Glomerular visceral epithelial cell (primary cell): ENCODE measurements around the gene TUNAR.

ENCODE experiments used
- DNase-seq: peaks from one replicate; pipeline ENCODE4 v3.0.0-alpha.2; 2016; ENCODE audit errors: extremely low spot score

Gene TUNAR

DNA sequence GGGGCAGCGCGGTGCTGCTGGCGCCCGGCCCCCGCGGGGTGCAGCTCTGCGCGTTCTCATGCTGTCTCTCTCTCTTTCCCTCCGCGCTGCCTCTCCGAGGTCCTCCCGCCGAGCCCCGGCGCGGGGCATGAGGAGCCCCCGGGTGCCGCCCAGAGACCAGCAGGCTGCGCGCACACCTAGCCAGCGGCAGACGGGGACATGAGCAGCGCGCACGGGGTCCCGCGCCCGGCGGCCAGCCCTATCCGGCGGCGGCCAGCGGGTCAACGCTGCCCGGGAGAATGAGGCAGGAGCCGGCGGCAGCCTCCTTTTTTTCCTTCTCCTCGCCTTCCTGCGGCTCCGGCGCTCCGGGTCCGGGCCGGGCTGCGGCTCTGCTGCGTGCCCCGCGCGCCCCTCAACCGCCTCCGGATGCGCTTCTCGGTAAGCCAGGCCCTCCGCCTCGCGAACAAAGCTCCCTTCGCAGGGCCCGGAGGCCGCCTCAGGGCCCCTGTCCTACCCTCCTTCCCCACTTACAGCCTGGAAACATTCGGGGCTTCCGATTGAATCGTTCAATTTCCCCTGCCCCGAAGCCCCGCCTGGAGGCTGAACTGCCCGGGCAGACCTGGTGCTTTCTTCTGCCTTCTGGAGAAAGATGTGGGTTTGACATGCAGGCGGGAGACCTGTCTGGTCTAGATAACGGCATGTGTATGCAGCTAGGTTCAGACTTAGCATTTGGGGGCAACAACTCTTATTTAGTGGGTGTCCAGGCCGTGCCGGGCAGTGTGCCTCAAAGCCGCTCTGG, at the start of gene TUNAR:
Gene TUNAR (plus strand): TSS at position 72 of the 778 bp plus-strand sequence.
- DNase-seq = no peak

DNA sequence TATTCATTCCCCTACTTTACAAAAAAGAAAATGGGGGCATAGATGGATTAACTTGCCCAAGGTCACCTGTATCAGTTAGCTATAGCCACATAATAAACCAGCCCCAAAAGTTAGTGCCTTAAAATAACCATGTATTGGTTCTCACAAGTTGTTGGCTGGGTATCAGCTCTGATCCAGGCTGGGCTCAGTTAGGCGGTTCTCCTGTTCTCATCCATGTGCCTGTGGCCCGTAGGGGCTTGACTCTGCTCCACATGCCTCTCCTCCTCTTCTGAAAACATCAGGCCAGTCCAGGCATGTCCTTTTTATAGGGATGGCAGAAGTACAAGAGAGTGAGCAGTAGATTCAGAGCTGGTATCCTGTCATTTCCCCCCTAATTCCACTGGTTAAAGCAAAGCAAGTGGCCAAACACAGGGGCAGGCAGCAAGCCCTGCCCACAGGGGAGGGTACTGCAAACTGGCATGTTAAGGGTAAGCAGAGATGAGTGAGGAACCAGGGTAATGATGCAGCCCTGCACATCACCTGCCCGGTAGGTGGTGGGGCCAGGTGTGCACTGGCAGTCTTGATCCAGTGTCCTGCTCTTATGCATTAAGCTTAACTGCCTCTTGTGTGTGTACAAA, 47.9 kb upstream of the TUNAR start:
- DNase-seq = no peak

DNA sequence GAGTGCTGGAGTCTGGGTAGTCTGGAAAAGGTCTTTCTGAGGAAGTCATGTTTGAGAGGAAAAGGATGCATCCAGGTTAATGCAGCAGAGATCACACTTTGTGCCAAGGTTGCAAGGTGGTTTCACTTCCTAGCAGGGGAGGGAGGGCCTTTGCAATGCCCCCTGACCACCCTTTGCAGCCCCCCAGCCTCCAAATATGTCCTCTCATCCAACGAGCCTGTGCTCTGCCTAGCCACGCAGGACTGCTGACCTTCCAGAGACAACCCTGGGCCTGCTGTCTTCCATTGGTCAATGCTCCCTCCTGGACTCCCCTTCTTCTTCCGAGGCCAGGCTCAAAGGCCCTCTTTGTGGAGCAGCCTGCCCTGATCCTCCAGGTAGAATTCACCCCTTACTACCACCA, 47.3 kb upstream of the TUNAR start:
- no peak for DNase-seq

DNA sequence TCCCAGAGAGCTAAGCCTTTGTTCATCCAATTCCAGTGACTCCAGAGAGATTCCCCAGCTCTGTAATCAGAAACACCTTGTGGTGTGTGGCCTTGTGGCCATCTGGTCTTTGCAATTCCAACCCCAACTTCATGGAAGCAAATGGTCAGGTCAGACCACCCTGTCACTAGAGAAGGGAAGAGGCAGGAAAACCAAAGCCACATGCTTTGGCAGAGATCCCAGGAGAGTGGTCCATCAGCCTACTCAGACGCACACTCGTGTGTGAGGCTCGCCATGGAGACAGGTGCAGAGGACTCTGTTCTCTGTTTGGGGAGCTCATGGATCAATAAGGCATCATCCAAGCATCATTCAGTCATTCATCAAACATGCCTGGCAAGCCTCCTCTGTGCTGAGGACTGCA, 46.2 kb upstream of the TUNAR start:
- no peak for DNase-seq

DNA sequence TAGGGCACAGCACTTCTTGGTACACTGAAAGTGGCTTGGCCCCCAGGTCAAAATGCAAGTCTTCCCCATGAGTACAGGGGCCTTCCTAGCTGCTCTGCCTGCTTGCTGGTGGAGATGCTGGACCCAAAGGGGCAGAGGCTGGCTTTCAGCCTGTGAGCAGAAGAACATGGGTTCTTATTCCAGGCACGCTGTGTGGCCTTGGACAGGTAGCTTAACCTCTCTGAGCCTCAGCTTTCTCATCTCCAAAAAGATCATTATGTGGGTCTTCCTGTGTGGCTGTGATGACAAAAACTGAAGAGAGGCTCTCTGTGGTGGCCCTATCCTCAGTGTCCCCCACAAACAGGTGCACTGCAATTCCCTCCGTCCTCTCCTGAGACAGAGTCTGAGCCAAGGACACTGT, 45.6 kb upstream of the TUNAR start:
- no peak for DNase-seq

DNA sequence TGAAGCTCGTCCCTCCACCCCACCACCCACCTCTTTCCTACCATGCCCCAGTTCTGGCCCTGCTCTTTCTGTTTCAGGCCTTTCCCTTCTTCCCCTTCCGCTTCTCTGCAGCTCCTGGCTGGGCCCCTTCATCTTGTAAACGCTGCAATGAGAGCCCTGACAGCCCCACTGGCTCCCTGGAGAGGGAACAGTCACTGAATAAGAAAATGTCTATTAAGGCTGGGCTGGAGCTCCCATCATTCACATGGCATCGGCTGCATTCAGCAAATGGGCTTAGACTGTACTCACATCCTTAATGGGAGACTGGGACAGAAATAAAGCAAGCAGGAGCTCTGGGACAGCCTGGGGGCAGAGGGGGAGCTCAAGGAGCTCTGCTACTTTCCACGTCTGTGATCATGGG, 45.2 kb upstream of the TUNAR start:
- DNase-seq = no peak

DNA sequence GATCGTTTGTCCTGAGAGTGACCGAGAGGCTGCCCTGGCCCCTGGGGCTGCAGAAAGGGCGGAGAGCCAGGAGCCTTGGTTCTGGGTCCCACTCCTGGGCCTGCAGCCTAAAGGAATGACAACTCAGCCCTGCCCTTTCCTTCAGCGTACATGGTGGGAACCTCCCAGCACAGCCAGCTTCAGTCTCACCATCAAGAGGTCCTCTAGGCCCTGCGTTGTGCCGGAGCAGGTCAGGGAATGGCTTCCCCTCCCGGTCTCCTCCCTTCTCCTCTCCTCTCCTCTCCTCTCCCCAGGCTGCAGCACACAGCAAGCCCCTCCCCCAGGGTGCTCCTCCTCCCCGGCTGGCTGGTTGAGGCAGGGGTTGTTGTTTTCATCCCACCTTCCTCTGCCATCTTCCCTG, 44.6 kb upstream of the TUNAR start:
- DNase-seq = no peak

DNA sequence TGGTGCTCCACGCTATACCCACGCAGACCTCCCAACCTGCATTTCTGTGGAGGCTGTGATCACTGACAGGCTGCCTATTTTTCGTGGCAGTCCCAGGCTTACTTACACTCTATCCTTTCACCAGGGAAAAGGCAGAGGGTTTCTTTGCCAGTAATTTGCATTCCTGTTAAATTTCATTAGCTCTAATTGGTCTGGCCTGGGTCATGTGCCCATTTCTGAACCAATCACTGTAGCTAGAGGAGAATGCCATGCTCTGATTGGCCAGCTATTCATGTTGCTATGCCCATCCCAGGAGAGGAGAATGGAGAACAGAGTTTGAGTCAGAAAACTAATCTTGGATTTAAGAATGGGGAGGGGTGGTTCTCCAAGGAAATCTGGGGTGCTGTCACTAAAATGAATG, 43.2 kb upstream of the TUNAR start:
- DNase-seq = no peak

DNA sequence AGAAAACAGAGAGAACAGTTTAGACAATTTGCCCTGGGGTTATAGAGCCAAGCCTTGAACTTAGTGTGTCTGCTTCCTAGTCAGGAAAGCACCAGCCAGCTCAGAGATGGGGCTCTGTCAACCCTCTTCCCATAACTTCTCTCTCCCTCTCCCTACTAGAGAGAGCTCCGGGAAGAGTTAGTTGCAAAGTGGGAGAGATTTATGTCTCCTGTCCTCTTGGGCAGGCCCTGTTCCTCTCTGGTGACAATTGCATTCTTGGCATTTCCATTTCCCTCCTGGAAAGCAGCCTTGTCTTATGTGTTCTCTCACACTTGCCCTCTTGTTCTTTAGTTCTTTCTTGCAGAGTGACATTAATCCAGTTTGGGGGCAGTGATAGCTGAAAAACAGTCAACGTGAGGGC, 42.1 kb upstream of the TUNAR start:
- DNase-seq = no peak

DNA sequence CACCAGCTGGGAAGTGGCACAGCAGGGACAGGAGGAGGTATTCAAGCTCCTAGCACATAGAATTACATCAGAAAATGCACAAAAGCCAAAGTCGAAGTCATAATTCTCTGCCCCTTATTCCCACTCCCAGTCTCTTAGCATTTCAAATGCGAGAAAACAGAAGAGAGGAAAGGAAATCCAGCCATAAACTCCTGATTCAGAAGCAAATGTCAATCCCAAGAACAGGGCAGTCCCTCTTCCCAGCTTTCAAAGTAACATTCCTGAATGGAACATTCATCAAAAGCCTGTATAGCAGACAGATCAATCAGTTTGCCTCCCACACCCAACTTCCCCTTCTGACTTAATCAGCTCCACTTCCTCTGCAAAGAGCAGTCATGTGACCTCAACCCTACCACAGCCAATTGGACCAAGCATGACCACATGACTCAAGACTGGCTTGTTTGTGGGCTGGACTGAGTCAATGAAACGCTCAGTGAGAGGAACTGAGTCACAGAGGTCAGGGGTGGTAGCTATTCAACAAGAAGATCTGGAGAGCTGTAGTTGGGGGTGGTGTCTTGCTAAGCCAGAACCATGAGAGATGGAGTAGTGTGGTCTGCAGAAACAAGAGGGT, 41.4 kb upstream of the TUNAR start:
- DNase-seq = no peak

DNA sequence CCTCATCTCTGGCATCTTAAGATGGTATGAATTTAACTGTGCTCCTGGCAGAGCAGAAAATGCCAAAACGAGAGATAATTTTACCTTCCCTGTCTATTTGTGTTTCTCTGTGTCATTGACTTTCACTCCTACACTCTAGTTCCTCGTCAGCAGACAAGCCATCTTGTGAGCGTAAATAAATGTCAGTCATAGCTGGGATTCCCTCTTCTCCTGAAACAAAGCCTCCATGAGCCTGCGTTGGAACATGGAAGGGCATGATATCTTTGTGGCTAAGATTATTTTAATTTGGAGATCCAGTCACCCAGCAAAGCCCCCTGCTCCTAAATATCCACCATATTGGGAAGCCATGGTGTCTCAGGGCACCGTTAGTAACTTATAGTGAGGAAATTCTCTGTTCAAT, 37.8 kb upstream of the TUNAR start:
- DNase-seq = no peak

DNA sequence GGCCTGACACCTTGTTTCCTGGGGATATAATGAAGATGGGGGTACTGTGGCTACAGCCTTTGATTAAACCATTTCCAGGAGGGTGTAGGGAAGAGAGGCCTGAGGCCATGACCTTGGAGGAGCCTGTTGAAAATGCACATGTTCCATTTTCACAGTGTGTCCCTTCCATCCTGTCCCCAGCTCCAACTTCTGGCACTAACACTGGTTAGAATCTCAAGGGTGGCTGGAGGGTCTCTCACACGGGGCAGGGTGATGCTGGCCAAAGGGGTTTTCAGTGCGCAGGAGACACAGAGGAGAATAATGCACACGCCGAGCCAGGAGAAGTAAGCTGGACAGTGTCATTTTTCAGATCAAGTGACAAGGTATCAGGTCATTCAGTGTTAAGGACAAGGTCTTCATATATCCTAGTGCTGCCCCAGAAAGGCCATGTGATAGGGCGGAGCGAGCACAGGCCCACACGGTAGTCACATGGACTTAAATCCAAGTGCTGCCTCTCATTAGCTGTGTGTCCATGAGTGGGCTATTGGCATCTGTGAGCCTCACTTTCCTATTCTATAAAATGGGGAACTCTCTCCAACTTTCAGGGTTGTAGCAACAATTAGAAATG, 36.4 kb upstream of the TUNAR start:
- DNase-seq = no peak

DNA sequence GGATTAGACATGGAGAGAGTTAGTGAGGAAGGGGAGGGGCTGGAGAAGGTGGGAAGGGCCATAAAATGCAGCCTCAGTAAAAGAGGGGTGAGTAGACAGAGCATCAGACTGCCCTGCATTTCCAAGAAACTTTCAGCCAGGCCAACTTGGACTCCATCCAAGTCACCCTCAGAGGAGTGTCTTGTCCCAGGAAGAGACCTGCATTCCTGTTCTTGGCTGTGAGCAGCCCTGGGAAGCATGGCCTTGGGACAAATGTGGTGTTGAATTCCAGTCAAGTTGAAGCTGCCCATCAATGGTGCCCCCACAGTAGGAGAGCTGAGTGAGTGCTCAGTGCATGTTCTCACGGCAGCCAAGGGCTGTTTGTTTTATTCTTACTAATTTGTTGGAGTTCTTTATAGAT, 35.0 kb upstream of the TUNAR start:
- DNase-seq = no peak

DNA sequence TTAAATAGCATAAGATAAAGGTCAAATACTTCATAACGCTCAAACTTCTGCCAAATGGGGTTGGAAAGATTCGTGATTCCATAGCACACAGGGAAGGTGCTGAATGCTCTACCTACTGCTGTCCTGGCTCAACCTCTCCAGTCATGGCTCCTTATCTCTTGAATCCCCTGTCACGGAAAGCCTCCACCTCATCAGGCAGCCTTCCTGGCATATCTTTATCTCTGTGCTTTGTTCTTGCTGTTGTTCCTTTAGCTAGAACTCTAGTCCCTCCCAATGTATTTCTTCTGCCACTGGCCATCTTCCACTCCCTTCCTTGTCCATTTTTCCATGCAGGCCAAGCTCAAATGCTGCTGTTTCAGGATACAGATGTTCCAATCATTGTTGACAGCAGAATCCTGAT, 26.9 kb upstream of the TUNAR start:
- DNase-seq = no peak

DNA sequence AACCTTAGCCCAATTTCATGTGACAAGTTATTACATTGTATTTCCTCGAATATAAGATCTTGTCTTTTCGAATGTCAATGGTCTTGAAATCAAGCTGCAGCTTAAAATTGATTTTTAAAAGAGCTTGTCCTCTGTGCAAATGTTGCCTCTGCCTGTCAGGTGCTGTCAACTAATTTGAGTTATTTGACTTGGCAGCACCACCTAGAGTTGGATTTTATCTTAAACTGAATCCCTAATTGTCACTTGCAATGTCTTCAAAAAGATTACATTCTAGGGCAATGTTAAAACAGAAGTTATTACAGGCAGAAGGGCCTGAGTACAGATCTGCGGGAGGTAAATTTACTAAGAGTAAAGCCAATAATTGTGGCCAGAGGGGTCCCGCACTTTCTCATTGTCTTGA, 26.2 kb upstream of the TUNAR start:
- no peak for DNase-seq

DNA sequence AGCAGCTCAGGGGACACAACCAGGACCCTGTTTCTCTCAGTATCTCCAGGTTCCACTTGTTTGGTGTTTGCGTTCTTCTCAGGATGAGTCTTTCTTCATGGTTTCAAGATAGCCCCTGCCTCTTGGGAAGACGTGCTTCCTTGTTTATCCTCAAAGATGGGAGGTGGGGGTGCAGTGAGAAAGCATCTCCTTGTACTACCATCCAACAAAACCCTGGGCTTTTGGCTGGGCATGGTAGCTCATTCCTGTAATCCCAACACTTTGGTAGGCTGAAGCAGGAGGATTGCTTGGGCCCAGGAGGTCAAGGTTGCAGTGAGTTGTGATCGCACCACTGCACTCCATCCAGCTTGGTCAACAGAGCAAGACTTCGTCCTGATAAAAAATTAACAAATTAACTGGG, 21.0 kb upstream of the TUNAR start:
- DNase-seq = no peak

DNA sequence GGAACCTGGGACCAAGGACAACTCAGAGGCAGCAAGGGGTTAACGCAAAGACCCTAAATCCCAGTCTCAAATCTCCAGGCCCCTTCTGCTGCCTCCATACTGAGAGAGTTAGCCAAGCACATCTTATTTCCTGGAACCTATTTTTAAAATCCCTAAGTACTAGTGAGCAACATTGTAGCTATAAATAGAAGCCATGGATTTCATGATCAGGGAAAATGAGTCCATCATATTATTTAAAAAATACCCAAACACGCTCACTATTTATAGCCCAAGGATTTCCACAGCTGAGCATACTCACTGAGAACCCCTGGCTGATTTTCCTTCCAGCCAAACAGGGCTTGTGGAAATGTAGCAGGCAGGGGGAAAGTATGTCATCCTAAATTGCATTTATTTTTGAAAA, 19.4 kb upstream of the TUNAR start:
- DNase-seq = no peak

DNA sequence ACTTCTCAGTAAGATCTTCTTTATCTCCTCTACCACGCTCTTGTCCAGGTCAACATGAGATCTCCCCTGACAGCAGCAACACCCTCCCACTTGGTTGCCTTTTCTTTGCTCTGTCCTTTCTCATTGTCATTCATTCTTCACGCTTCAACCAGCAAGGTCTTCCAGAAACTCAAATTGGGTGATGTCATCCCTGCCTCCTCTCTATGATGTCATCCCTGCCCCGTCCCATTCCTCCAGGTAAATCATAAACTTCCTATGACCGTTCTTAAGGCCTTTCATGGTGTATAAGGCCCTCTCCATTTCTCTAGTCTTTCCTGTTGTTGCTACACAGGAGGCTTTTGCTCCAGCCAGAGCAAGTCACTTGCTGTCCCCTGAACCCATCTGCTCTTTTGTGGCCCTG, 17.7 kb upstream of the TUNAR start:
- DNase-seq = no peak

DNA sequence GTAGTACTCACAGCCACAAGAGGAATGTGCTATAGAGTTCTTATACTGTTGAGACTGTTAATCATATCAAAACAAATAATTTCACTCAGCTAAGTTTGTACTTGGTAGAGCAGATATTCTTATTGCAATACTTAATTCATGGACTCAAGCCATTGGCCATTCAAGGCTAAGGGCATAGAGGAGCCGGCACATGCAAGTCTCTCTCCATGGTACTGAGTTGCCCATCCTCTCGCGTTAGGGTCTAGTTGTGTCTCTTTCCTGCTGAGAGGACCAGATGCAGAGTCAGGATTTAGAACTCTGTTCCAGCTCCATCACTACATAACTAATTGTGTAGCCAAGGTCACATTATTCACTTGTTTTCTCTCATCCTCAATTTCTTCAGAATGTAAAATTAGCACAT, 14.4 kb upstream of the TUNAR start:
- DNase-seq = no peak

DNA sequence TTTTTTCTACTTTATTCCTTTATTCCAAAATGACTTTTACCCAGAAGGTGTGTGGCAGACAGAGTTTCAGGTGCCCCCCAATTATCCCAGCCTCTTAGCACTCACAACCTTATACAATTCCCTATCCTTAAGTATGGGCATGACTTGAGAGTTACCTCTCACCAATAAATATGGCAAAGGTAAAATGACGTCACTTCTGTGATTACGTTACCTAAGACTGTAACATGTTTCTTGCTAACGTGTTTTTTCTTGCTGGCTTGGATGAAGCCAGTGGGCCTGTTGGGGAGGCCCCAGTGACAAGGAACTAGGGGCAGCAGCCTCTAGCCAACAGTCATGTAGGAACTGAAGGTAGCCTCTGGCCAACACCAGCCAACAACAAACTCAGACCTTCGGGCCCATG, 13.3 kb upstream of the TUNAR start:
- no peak for DNase-seq

DNA sequence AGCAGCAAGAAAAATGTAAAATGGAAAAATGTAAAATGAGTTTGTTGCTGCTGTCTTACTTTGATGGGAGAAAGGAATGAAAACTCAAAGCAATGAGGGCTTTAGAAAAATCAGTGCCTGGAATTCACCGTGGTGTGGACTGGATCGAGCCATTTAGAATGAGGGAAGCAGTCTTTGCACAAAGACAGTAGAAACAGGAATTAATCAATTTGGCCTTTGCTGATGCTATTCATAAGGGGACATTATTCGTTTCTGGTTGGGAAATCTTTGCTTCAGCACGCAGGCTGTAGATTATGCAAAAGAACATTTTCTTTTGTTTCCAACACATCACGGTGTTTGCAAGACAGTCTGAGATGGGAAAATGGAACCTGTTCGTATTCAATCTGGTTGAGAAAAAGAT, 6.9 kb upstream of the TUNAR start:
- DNase-seq = no peak

DNA sequence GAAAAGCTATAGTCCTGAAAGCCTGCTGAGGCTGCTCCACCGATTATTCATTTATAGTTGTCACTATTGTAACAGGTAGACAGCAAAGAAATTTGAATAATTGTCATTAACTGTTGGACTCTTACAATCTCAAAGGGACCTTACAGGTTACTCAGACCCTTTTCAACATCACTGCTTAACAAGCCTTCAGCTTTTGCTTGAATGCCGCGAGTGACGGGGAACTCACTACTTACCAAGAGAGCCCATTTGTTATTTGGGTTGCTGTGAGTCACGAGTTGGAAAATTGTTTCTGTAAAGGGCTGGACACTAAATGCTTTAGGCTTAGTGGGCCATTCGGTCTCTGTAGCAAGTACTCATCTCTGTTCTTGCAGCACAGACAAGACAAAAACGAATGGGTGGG, 5.9 kb upstream of the TUNAR start:
- DNase-seq = no peak

DNA sequence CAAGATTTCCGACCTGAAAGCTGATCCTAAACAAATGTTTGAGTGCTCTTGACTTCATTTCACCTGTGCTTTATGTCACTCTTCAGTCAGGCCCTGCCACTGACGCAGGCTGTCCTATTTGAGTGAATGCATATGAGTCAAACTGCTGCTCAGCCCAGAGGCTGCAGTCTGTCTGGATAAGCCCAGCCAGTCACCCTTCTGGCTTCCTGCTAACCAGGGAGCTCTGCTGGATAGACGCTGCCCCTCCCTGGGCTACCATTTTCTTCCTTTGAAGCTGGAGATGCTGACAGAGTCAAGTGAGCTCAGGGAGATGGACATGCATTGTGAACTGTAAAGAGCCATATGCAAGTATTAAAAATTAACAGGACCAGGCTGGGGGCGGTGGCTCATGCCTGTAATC, 5.1 kb upstream of the TUNAR start:
- DNase-seq = no peak
